ENCODE data around the gene PRDM12. TPM values are rescaled to one million over a fixed set of nuclear protein-coding genes. Genes with fewer than 3 reads are reported as not detected.

The PRDM12 gene
- total RNA-seq, 1 donor from 2014 or later = not detected

DNA sequence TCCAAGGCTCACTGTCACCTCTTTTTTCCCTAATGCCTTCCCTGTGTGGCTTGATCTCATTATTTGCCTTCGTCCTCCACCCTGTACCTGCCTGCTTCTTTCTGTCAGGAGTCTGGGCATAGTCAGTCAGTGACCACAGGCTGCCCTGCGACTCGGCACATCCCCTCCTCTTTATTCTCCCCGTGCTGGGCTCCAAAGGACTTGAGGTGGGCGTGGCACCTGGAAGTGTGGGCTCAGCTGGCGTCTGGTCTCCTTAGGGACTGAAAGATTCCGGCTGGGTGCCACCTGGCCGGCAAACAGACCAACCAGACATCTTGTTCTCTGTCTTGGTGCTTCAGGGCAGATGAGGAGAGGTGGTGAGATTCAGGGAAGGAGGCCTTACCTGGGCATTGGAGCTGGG is 29.6 kb upstream of the PRDM12 start:
- Mint-ChIP-seq H3K9me3 (ENCODE audit: low read depth) (no peaks in the 10 kb centered on the region), H3K4me1 (ENCODE audit: low read depth) (no peaks in the 10 kb centered on the region), H3K27me3 (no peaks in the 10 kb centered on the region), H3K27ac (peak overlapping the region; percentile 74), H3K4me3 (ENCODE audit: low read depth) (no peak overlapping the region), H3K36me3 (ENCODE audit: insufficient read depth) (peaks cover 15% of the 10 kb centered on the region)
- no peak for DNase-seq (ENCODE audit: low spot score, unreplicated experiment)
- TF ChIP-seq, protein P1, sequence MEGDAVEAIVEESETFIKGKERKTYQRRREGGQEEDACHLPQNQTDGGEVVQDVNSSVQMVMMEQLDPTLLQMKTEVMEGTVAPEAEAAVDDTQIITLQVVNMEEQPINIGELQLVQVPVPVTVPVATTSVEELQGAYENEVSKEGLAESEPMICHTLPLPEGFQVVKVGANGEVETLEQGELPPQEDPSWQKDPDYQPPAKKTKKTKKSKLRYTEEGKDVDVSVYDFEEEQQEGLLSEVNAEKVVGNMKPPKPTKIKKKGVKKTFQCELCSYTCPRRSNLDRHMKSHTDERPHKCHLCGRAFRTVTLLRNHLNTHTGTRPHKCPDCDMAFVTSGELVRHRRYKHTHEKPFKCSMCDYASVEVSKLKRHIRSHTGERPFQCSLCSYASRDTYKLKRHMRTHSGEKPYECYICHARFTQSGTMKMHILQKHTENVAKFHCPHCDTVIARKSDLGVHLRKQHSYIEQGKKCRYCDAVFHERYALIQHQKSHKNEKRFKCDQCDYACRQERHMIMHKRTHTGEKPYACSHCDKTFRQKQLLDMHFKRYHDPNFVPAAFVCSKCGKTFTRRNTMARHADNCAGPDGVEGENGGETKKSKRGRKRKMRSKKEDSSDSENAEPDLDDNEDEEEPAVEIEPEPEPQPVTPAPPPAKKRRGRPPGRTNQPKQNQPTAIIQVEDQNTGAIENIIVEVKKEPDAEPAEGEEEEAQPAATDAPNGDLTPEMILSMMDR (IDR thresholded peaks at IDR 0.05; ENCODE audit: unreplicated experiment) = no peak

GRCh38 chr9:130635306-130635705 is 29.1 kb upstream of the PRDM12 start:
- no peak for DNase-seq (ENCODE audit: low spot score, unreplicated experiment)
- Mint-ChIP-seq H3K27me3 (no peaks in the 10 kb centered on the region), H3K4me3 (ENCODE audit: low read depth) (no peak overlapping the region), H3K9me3 (ENCODE audit: low read depth) (no peaks in the 10 kb centered on the region), H3K27ac (no peak overlapping the region), H3K36me3 (ENCODE audit: insufficient read depth) (peaks cover 15% of the 10 kb centered on the region), H3K4me1 (ENCODE audit: low read depth) (no peaks in the 10 kb centered on the region)
- TF ChIP-seq, protein P1 (IDR thresholded peaks at IDR 0.05; ENCODE audit: unreplicated experiment) = no peak

- H3K27ac Mint-ChIP-seq = no peak overlapping the region
- no peak overlapping the region for H3K4me3 Mint-ChIP-seq (ENCODE audit: low read depth)
- no peak for DNase-seq (ENCODE audit: low spot score, unreplicated experiment)
- TF ChIP-seq, protein P1 (IDR thresholded peaks at IDR 0.05; ENCODE audit: unreplicated experiment) = no peak
- H3K36me3 Mint-ChIP-seq (ENCODE audit: insufficient read depth) = peaks cover 15% of the 10 kb centered on the region
- no peaks in the 10 kb centered on the region for H3K4me1 Mint-ChIP-seq (ENCODE audit: low read depth)
- H3K9me3 Mint-ChIP-seq (ENCODE audit: low read depth) = no peaks in the 10 kb centered on the region
- no peaks in the 10 kb centered on the region for H3K27me3 Mint-ChIP-seq
These were observed 28.4 kb upstream of the PRDM12 start for GRCh38 chr9:130635721-130636647.

DNA sequence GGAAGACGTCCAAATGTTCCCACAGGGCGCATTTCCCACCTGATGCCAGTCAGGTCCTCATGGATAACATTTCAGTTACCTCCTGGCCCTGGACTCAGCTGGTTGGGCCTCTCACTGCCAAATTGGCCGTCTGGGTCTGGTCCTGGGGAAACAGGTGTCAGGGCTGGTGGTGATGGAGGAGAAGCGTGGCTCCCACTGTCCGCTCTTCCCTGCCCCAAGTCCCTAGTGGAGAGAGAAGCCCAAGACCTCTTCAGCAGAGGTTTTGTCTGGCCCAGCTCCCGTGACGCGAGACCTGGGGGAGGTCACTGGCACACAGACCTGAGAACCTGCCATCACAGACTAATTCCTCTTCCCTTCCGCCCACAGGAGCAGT is 27.8 kb upstream of the PRDM12 start:
- H3K4me3 Mint-ChIP-seq (ENCODE audit: low read depth) = no peak overlapping the region
- H3K36me3 Mint-ChIP-seq (ENCODE audit: insufficient read depth) = peaks cover 14% of the 10 kb centered on the region
- no peaks in the 10 kb centered on the region for H3K27me3 Mint-ChIP-seq
- TF ChIP-seq, protein P1 (IDR thresholded peaks at IDR 0.05; ENCODE audit: unreplicated experiment) = no peak
- no peaks in the 10 kb centered on the region for H3K9me3 Mint-ChIP-seq (ENCODE audit: low read depth)
- no peak overlapping the region for H3K27ac Mint-ChIP-seq
- H3K4me1 Mint-ChIP-seq (ENCODE audit: low read depth) = no peaks in the 10 kb centered on the region
- DNase-seq (ENCODE audit: low spot score, unreplicated experiment) = no peak

- Mint-ChIP-seq H3K36me3 (ENCODE audit: insufficient read depth) (peaks cover 8% of the 10 kb centered on the region), H3K9me3 (ENCODE audit: low read depth) (no peaks in the 10 kb centered on the region), H3K4me1 (ENCODE audit: low read depth) (no peaks in the 10 kb centered on the region), H3K27me3 (no peaks in the 10 kb centered on the region), H3K4me3 (ENCODE audit: low read depth) (no peak overlapping the region), H3K27ac (peak overlapping the region; percentile 60)
- no peak for DNase-seq (ENCODE audit: low spot score, unreplicated experiment)
- TF ChIP-seq, protein P1 (IDR thresholded peaks at IDR 0.05; ENCODE audit: unreplicated experiment) = no peak
These were observed 25.9 kb upstream of the PRDM12 start for GRCh38 chr9:130638284-130639123.
